Activated CD4-positive, alpha-beta T cell treated with anti-CD3 and anti-CD28 coated beads, Interleukin-2, Interleukin-6, amounts not matched to agents 100 ng/mL and 50 ng/mL, durations not matched to agents 16 hours and 8 hours (primary cell): Measurements from ENCODE around the gene PLK5.
"Not testable (repeated sequence)": the region's sequence is repeated elsewhere in the genome, so short reads cannot be mapped to it uniquely, and the experiment has no call there.

Experiments used
- DNase-seq: peaks from one replicate; pipeline ENCODE4 v3.0.0-alpha.2; 2020

The PLK5 gene

DNA sequence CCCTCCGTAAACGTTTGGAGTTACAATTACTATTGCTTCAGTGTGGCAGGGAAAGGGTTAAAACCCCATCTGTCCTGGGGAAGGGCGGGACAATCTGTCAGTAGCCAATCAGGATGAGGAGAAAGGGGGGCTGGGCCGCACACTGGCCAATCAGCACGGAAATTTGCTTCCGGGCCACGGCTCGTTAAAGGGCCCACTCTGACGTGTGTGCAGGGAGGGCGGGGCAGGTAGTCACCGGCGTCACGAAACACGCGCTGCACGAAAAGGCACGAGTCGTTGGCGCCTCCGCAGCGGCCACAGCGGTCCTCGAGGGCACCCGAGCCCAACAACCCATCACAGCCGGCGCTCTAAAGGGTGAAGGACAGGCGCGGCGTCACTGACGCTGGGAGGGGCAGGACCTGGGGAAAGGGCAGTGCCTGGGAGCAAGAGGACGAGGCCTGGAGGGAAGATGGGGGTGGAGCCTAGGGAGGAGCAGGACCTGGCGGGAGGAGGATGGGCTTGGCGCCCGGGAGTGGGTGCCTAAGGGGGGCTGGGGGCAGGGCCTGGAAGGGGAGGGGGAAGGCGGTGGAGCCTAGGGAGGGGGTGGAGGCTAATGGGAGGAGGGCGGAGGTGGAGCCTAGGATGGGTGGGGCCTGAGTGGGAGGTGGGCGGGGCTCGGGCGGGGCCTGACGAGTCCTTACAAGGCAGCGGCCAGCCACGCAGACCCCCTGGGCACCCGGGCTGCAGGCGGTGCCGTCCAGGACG is 15.9 kb upstream of the PLK5 start:
- DNase-seq = peak; percentile 90

DNA sequence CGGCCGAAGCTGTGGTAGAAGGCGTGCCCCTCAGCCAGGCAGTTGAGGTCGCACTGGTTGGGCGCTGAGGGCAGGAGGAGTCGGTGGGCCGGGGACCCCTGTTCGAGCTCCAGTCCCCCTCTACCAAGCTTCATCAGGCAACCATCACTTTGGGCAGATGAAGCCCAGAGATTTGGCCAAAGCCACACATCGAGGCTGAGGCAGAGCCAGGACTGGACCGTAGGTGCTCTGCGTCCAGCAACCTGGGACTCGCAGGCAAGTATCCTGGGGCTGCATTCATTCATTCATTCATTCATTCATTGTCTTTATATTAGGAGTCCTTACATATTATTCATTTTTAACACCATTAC is 15.4 kb upstream of the PLK5 start:
- DNase-seq = no peak

DNA sequence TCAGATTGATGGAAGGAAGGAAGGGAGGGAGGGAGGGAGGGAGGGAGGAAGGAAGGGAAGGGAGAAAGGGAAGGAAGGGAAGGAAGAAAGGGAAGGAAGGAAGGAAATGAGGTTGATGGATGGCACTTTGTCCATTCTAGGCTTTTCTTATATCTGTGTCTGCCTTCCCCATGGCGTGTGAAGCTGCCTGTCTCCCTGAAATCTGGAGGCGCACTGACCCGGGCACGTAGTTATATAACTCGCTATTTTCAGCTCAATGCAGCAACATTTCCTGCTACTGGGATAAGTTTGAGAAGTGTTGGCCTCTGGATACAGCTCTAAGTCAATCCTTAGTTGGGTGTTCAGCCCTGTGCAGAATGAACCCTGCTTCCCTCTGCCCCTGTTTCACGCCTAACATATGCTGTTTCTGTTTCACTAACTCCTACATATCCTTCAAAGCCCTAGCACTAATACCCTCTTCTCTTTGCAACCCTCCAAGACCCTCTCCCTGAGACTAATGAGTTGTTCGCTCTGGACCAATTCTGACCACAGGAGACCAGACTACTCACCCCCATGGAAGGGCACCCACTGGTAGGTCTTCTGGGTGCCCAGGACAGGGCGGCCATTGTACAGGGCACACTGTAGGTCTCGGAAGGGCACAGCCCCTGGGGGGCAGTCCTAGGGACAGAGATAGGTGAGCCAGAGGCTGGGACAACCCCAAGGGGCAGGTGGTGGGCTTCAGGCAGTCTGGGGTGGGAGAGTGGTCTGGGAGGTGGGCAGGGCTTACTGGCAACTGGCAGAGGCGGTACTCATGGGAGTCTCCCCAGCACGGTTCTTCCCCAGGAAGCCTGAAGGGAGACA is 14.1 kb upstream of the PLK5 start:
- DNase-seq = no peak

DNA sequence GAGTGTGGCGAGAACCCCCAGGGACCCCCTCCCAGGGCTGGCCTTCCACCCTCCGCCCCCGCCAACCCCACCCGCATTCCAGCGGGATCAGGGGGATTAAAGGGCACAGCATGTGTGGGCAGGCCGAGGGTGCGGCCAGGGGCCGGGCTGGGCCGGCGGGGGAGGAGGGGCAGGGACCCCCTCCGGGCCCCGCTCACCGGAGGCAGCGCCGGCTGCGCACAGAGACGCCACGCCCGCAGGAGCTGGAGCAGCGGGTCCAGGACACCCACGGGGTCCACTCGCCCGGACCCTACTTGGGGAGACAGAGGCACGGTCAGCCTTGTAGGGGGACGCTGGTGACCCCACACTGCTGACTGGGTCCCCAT is 13.5 kb upstream of the PLK5 start:
- DNase-seq = no peak

GRCh38 chr19:1510807-1511206 is 13.1 kb upstream of the PLK5 start:
- no peak for DNase-seq

DNA sequence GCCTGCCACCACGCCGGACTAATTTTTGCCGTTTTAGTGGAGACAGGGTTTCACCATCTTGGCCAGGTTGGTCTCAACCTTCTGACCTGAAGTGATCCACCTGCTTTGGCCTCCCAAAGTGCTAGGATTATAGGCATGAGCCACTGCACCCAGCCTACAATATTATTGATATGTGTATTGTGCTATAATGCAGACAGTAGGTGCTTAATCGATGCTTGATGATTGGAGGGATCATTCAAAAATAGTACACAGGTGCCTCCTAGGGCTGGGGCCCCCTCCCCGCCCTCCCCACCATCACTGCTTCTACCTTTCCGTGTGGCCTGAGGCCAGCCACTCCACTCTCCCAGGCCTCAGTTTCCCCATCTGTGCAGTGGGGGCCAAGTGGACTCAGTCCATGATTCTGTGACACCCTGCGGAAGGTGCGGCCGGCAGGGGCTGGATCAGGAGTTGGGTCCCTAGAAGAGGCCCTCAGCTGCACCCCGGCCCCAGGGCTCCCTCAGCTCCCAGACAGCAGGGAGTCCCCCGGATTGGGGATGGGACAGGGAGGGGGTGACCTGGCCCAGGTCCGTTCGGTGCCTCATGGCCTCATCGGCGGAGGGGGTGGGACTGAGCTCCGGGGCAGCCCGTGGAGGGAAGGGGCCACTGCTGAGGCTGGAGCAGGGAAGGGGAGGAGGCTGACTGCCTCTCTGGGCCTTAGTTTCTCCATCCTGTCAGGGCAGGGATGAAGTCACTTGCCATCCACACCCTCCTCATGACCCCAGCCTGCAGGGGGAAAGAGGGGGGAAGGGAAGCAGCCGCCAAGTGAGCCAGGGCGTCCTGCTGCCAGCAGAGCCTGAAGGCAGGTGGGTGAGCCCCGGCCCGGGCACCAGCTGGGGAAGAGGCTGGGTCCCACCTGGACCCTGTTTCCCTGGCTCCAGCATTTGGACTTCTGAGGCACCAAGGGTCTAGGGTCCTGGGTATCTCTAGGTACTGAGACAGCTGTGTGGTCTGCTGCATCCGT is 12.3 kb upstream of the PLK5 start:
- DNase-seq = no peak

DNA sequence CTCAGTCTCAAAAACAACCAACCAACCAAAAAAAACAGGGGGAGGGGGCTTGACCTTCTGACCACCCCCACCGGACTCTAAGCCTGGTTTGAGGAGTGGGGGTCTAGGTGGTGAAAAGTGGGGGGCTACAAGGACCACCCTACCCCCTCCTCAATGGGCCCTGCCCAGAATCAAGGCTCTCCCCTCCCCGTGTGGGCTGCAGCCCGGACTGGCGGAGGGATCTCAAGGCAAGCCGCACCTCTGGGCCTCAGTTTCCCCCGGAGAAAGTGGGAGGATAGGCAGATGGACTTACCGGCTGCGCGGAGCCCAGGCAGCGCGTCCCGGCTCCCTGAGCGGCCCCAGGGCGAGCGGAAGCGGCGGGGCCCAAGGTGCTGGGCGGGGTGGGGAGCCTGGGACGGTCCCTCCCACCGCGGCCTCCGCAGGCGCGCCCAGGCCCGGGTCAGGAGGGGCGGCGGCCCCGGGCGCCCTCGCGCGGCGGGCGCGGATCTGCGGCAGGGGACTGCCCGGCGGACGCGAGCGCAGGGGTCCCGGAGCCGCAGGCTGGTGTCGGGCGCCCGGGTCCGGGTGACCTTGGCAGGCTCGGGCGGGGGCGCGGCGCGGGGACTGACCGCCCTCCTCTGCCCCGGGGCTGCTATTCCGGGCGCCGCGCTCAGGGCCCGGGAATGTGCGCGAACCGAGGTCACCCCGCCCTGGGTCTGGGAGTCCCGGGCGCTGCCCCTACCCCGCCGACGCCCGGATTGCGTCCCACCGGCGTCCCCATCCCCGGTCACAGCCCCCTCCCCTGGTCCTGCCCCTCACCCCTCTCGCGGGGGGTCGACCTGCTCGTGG is 11.0 kb upstream of the PLK5 start, which contains the start of gene ADAMTSL5:
Gene ADAMTSL5, minus strand, starts transcription at position 349 of the 828 bp plus-strand sequence. CDS start 2,076 bp downstream, outside the sequence.
- DNase-seq = peak; percentile 83

DNA sequence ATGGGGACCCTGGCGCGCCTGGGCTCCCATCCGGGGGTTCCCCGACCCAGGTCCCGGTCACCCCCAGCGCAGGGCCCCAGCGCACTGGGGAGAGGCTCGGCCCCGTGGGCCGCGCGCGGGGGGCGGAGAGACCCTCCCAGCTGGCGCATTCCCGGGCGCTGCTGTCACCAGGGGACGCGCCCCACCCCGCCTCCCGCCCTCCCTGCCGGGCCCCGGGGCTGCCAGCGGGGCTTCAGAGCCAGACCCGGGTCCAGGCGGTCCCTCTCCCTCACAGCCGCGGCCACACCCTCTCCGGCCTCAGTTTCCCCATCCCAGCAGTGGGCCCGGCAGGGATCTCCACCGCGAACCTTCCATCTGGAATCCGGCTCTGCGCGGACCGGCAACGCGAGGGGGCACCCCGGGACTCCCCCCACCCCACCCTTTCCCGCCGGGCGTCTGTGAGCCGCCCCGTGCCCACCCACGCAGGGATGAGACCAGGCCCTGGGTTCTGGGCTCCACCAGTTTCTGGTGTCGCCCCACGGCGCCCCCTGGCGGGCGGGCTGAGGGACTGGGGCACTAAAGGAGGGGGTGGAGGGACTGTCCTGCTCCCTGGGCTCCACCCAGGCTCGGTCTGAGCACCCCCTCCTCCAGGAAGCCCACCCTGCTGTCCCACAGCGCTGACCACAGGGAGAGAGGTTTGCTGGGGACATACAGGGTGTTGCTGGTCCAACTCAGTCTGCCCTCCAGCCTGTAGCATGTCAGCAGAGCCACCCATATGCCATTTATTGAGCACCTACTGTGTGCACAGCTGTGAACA is 10.2 kb upstream of the PLK5 start:
- peak; percentile 87 for DNase-seq

- no peak for DNase-seq
These were observed 9.6 kb upstream of the PLK5 start for GRCh38 chr19:1514295-1514661.

- no peak for DNase-seq
These were observed 8.7 kb upstream of the PLK5 start for GRCh38 chr19:1514986-1515721.

DNA sequence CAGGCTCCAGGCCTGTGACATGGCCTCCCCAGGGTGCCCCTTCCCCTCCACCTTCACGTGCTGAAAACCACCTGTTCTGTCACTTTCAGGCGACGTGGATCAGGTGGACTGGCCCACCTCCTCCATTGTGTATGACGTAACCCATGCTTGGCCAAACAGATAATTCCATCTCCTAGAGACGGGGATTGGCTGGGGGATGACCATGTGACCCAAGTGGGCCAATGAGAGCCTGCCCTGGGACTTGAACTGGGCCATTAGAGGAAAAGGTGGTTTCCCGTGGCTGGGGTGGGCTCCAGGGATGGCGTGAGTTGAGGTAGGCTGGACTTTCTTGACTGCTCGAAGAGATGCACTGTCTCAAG is 7.5 kb upstream of the PLK5 start:
- no peak for DNase-seq

DNA sequence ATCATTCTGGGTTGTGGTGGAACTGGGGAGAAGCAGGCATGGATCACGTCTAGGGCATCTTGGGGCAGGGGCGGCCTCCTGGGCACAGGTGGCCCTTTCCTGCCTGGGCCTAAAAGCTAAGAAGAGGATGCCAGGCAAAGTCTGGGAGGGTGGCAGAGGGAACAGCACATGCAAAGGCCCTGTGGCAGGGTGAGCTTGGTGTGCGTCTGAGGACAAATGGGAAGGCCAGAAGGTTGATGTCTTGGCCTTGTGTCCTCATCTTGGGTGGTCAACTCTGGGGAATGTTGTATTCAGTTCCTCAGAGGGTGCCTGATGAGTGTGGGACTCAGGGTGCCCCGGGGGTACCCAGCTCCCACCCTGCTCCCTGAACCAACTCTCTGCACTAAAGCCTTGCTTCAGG is 5.4 kb upstream of the PLK5 start:
- no peak for DNase-seq

DNA sequence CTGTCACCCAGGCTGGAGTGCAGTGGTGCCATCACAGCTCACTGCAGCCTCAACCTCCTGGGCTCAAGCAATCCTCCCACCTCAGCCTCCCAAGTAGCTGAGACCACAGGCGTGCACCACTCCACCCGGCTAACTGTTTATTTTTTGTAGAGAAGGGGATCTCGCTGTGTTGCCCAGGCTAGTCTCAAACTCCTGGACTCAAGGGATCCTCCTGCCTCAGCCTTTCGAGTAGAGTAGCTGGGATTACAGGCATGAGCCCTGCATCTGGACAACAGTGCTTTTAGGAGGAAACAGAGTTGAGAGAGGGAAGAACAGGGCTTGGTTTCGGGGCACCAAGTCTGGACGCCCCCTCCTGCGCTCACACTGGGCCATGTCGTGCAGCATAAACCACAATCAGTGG is 4.1 kb upstream of the PLK5 start:
- not testable (repeated sequence) for DNase-seq

- no peak for DNase-seq
These were observed 3.6 kb upstream of the PLK5 start for GRCh38 chr19:1520203-1520780.

DNA sequence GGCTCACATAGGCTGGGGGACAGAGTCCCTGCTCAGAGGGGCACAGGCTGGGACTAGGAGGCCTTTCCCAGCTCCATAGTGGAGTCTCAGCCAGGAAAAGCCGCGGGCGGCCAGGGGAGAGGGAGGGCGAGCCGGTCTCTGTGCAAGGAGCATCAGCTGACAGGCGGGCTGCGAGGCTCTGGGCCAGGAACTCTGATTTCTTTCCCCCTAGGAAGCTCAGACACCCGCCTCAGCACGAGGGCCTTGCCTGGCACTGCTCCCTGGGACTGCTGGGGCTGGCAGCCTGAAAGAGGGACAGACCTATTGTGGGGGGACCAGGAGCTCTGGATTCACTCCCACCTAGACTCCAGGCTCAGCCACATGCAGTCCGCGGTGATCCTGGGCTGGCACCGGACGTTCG is 2.2 kb upstream of the PLK5 start:
- no peak for DNase-seq

- no peak for DNase-seq
These were observed 1.8 kb upstream of the PLK5 start for GRCh38 chr19:1522061-1522460.

DNA sequence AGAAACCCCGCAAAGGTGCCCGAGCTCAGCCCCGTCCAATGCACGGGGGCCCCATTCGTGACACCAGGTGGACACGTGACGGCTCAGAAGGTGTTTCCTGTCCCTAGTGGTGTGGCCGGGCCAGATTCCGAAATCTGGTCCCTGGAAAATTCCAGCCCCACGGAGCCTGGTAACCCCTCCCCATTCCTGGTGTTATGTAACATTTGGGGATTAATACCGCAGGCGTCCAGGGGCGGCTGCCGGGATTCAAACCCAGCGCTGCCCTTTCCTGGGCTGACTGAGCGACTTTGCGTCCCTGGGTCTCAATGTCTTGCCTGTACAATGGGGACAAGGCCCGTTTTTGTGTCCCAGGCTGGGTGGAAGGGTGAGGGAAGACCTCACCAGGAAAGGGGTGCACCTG is 1.0 kb upstream of the PLK5 start:
- DNase-seq = no peak

- no peak for DNase-seq
These were observed 552 bp downstream of the PLK5 start for GRCh38 chr19:1524287-1524971.

- no peak for DNase-seq
These were observed 1.1 kb downstream of the PLK5 start for GRCh38 chr19:1524972-1525325.

GRCh38 chr19:1525343-1525742 is 1.5 kb downstream of the PLK5 start:
- DNase-seq = no peak
